Midbrain (tissue), 1 donor: ENCODE data around the gene STX2.
"Not testable (repeated sequence)": the region's sequence is repeated elsewhere in the genome, so short reads cannot be mapped to it uniquely, and the experiment has no call there.

Experiments used
- DNase-seq: peaks from one replicate; lab custom pipeline; 2025; lab: John Stamatoyannopoulos, UW

Gene STX2

GRCh38 chr12:130870442-130871285 lies 31.6 kb upstream of the STX2 start:
- peak; percentile 46 for DNase-seq

GRCh38 chr12:130868412-130868811 lies 29.4 kb upstream of the STX2 start:
- no peak for DNase-seq

GRCh38 chr12:130863298-130863697 lies 24.2 kb upstream of the STX2 start:
- no peak for DNase-seq

GRCh38 chr12:130862771-130863170 lies 23.7 kb upstream of the STX2 start:
- not testable (repeated sequence) for DNase-seq

- no peak for DNase-seq
Observed at GRCh38 chr12:130862161-130862560, 23.1 kb upstream of the STX2 start.

- no peak for DNase-seq
Observed at GRCh38 chr12:130860311-130860710, 21.3 kb upstream of the STX2 start.

- no peak for DNase-seq
Observed at GRCh38 chr12:130859161-130859560, 20.1 kb upstream of the STX2 start.

GRCh38 chr12:130858084-130858483 lies 19.0 kb upstream of the STX2 start:
- DNase-seq, result no peak

GRCh38 chr12:130856088-130856487 lies 17.0 kb upstream of the STX2 start:
- DNase-seq, result no peak

GRCh38 chr12:130850418-130851021 lies 11.5 kb upstream of the STX2 start:
- DNase-seq, result no peak

GRCh38 chr12:130849561-130850417 lies 10.7 kb upstream of the STX2 start:
- DNase-seq, result no peak

- not testable (repeated sequence) for DNase-seq
Observed at GRCh38 chr12:130848785-130849305, 9.8 kb upstream of the STX2 start.

- DNase-seq, result not testable (repeated sequence)
Observed at GRCh38 chr12:130848105-130848504, 9.1 kb upstream of the STX2 start.

- DNase-seq, result no peak
Observed at GRCh38 chr12:130847112-130847511, 8.1 kb upstream of the STX2 start.

- no peak for DNase-seq
Observed at GRCh38 chr12:130846369-130846768, 7.3 kb upstream of the STX2 start.

GRCh38 chr12:130839770-130840404 lies 837 bp upstream of the STX2 start:
- DNase-seq, result no peak

GRCh38 chr12:130838284-130838950 lies 633 bp downstream of the STX2 start:
- DNase-seq, result no peak

- DNase-seq, result no peak
Observed at GRCh38 chr12:130835436-130835835, 3.6 kb downstream of the STX2 start.

GRCh38 chr12:130835011-130835410 lies 4.0 kb downstream of the STX2 start:
- no peak for DNase-seq

GRCh38 chr12:130832561-130833209 lies 6.4 kb downstream of the STX2 start:
- peak; percentile 33 for DNase-seq
